Hematopoietic multipotent progenitor cell treated with erythropoietin and hydrocortisone succinate and interleukin-3 and kit ligand, for 8 days (in vitro differentiated cells): ENCODE data around the gene OSTF1.

Experiments
- DNase-seq: peaks from one replicate; pipeline ENCODE4 v3.0.0-alpha.2; 2015

Gene OSTF1

DNA sequence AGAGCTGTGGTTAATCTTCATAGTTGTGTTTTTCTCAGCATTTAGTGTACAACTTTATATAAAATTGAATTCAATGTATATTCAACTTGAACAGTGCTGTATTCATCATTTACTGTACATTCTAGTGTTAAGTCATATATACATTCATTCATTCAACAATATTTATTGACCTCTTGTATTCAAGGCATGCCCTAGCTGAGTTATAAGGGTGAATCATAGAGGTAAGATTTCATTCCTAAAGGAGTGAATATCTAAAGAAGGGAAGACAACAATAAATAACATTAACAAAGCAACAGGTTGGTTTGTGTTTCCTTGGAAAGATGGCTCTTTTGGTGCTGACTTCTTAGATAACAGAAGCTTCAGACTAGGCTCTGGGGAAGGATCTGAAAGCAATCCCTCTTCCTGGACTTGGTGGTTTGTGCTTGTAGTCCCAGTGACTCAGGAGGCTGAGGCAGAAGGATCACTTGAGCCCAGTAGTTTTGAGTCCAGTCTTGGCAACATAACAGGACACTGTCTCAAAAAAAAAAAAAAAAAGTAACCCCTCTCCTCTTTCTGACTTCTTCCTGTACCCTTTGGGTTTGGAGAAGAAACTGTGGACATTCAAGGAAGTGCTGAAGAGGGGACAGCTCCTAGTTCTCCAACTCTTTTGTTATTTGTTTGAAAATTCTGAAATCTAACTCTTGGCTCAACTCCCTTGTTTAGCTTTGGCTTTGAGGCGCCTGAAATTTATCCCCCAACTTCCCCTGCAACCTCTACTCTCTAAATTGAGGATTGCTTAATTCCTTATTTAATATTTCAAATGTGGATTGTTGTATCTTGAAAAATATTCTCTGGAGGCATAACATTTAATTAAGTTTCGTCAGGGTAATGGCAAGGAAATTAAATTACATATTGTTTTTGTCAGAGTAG lies 80.2 kb downstream of the OSTF1 start:
- no peak for DNase-seq

DNA sequence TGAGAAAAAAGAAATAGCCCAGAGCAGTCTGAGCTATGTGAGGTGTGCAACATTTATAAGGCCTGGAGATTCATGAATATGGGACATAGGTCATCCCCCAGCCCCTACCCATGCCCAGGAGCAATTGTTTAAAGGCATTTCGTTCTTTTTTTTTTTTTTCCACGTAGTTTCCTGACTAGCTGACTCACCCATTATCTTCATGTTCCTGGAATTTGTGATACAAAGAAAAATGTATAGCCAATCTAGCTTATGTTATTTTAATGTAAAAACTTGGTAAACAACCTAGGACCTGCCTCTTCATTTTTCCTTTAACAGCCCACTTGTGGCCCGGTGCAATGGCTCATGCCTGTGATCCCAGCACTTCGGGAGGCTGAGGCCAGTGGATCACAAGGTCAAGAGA lies 81.3 kb downstream of the OSTF1 start:
- DNase-seq = peak; percentile 40

DNA sequence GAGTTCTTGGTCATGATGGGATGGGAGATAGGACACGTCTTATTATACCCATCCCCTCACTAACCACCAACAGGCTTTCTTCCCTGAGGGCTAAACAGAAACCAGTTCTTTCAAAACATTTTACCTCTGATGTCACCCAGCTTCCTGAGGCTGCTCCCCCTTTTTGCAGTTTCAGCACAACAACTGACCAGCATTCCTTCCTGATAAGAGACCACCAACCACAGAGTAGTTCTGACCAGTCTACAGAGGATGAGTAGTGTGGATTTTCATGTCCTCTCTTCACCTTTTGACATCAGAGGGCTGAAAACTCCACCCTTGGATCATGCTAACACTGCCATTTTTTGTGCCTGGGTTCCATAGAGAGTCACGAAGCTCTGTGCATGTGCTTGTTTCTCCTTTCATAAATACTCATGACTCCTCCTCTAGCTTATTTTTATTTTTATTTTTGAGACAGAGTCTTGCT lies 82.6 kb downstream of the OSTF1 start:
- peak; percentile 33 for DNase-seq

DNA sequence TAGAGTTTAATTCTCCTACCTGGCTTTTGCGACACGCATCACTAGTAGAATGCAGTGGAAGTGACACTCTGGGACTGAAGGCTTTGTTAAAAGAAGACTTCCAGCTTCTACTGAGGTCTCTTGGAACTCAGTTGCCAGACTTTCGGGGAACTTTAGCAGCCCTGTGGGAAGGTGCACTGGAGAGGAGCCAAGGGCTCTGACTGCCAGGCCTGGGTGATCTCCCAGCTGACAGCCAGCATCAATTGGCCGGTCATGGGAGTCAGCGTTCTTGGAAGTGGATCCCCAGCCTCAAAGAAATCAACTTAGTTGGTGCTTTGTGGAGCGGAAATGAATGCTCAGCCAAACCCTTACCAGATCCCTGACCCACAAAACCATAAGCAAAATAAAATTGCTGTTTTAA lies 87.1 kb downstream of the OSTF1 start:
- no peak for DNase-seq

DNA sequence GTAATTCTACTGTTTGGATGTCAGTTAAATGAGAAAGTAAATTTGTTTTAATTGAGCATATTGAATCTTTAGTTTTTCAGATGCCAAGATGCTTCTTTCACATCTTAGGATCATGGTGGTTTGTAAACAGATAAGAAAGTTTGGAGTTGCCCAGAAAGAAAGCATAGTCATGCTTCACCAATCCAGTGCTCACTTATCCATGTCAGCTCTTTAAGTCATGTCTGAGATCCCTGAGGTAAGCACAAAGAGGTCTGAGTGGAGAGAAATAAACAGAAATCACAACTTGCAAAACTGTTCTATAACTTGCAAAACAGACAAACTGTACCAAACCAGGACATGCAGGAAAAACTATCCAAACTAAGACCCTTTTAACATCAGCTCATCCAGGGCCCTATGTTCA lies 87.7 kb downstream of the OSTF1 start:
- no peak for DNase-seq

DNA sequence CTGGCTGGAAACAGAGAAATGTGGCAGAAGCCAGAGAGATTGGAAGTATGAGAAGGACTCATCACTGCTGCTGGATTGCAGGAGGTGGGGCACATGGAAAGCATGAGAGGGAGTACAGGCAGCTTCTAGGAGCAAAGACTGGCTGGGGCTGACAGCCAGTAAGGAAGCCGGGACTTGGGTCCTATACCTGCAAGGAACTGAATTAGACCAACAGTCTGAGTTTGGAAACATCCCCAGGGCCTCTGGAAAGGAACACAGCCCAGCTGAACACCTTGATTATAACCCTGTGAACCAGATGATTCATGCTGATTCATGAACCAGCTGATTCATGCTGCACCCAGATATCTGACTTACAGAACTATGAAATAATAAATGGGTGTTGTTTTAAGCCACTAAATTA lies 93.4 kb downstream of the OSTF1 start:
- peak; percentile 68 for DNase-seq

DNA sequence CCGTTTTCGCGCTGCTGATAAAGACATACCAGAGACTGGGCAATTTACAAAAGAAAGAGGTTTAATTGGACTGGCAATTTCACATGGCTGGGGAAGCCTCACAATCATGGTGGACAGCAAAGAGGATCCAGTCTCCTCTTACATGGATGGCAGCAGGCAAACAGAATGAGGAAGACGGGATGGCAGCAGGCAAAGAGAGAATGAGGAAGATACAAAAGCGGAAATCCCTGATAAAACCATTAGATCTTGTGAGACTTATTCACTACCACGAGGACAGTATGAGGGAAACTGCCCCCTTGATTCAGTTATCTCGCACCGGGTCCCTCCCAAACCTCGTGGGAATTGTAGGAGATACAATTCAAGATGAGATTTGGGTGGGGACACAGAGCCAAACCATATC lies 95.0 kb downstream of the OSTF1 start:
- no peak for DNase-seq

DNA sequence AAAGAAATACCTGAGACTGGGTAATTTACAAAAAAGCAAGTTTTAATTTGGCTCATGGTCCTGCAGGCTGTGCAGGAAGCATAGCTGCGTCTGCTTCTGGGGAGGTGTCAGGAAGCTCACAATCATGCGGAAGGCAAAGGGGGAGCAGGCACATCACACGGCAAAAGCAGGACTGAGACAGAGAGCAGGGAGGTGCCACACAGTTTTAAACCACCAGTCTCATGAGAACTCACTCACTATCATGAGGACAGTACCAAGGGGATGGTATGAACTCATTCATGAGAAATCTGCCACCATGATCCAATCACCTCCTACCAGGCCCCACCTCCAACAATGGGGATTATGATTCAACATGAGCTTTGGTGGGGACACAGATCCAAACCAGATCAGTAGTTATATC lies 96.2 kb downstream of the OSTF1 start:
- DNase-seq = no peak

DNA sequence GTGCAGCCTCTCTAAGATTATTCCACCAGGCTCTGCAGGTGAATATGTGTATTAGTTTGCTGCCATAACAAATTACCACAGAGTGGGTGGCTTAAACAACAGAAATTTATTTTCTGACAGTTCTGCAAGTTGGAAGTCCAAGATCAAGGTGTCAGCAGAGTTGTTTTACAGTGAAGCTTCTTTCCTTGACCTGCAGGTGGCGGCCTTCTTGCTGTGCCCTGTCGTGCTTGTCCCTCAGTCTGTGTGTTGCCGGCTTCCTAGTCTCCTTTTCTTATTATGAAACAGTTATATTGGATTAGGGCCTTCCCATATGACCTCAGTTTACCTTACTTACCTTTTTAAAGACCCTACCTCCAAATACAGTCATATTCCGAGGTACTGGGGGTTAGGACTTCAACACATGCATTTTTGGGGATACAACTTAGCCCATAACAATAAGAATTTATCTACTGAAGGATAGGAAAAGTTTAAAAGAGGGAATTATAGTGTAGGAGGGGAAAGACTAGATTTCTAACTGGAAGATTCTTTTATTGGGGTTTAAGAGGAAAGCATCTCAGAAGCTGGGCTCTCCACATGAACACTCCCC lies 97.4 kb downstream of the OSTF1 start:
- DNase-seq = peak; percentile 67

DNA sequence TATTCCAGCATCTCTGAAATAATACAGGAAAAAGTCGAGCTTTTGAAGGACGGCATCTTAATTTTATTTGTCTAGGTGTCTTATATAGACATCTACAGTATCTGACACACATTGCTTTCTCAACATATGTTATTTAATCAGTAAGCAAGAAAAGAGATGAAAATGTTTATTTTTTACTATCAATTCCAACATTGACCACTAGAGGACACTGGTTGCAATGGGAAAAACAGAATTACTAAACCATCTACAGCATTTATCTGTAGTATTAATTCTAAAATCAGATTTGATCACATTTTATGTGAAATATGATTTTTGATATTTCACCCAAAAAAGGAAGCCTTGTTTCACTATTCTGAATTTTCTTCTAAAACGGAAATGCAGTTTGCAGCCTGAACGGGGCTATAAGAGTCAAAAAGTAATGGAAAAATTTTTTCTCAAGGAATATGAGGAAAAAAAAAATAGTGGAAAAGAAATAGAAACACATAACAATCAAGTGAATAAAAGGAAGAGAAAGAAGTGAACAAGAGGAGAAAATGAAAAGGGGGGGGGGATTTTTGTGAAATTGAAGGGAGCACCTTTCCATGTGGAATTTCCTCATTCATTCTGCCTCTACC lies 98.6 kb downstream of the OSTF1 start:
- DNase-seq = peak; percentile 63

DNA sequence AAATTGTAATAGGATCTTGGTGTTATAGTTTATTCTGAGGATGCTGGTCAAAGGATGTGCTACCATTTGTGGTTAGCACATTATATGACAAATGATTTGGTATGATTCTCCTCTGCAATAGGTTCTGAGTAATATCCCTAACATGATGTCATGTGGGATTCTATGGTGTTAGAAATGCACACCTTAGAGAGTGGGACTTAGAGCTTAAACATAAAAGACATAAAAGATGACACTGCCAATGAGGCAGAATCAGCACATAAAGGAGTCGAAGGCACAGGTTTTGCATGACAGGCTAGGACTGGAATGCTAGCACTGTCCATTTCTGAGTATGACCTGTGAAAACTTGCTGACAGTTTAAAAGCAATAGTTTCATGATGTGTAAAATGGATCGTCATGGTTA lies 100.4 kb downstream of the OSTF1 start:
- DNase-seq = no peak

DNA sequence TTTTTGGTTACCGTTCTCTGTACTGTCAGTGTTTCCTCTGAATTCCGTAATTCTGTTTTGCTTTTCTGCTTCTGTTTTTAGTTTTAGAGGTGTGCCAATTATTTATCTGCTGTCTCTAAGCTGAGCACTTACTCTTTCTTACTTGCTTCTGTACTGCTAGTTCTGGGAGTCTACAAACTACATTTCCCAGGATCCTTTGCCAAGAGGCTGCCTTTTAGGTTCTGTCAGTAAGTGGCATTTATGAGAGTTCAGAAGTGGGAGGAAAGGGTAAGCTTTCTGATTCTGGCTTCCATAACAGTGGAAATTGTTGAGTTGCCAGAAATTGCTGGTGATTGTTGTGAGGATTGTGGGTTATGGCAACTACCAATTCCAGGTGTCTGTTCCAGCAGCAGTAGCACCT lies 102.4 kb downstream of the OSTF1 start:
- DNase-seq = no peak
